Epithelial cell of esophagus (primary cell): ENCODE results near the gene CDK2.

Source experiments
- DNase-seq: peaks from one replicate; pipeline ENCODE4 v3.0.0; 2010; ENCODE audit warnings: low read depth
- H3K4me3 ChIP-seq: 2 replicates; pipeline ENCODE4 v1.5.1; 2011; ENCODE audit warnings: mild to moderate bottlenecking, low read length, control low read depth
- CTCF ChIP-seq: IDR thresholded peaks from 2 replicates; pipeline ENCODE4 v1.5.1; 2011; ENCODE audit warnings: low read depth, mild to moderate bottlenecking, low read length, control low read depth, inconsistent platforms; ENCODE audit not compliant: insufficient read depth; ENCODE audit errors: missing control alignments

Gene CDK2

GRCh38 chr12:55955800-55956508 is 10.7 kb upstream of the CDK2 start:
- DNase-seq, result peak; percentile 95

GRCh38 chr12:55957106-55957859 is 9.3 kb upstream of the CDK2 start:
- H3K4me3 ChIP-seq, result no peak overlapping the region
- peak; percentile 63 for DNase-seq
- TF ChIP-seq CTCF, result no peak

More at GRCh38 chr12:55955800-55956508, 10.7 kb upstream of the CDK2 start:
- no peak overlapping the region for H3K4me3 ChIP-seq
- TF ChIP-seq CTCF, result peak; percentile 72

GRCh38 chr12:55963760-55964159 is 2.9 kb upstream of the CDK2 start:
- H3K4me3 ChIP-seq, result no peak overlapping the region
- no peak for TF ChIP-seq CTCF
- no peak for DNase-seq

- TF ChIP-seq CTCF, result no peak
- no peak overlapping the region for H3K4me3 ChIP-seq
- DNase-seq, result no peak
Measured at GRCh38 chr12:55965240-55965639, 1.4 kb upstream of the CDK2 start.

GRCh38 chr12:55965941-55966407 is 656 bp upstream of the CDK2 start, which contains the start of gene PMEL:
TSS of gene PMEL (minus strand) at chr12:55966042. CDS start at chr12:55966011, 31 bp downstream.
- no peak for TF ChIP-seq CTCF
- DNase-seq, result no peak

GRCh38 chr12:55969356-55969755 is 2.7 kb downstream of the CDK2 start:
- H3K4me3 ChIP-seq, result no peak overlapping the region
- no peak for TF ChIP-seq CTCF
- DNase-seq, result no peak

More at GRCh38 chr12:55965941-55966407, 656 bp upstream of the CDK2 start, which contains the start of gene PMEL:
- peak within 1 kb of the TSS; percentile 87 for H3K4me3 ChIP-seq
